GOT3 (cell line): ENCODE measurements around the gene DGKQ.
"Not testable (repeated sequence)": the region's sequence is repeated elsewhere in the genome, so short reads cannot be mapped to it uniquely, and the experiment has no call there.

Experiments used
- DNase-seq: peaks from one replicate; lab custom pipeline; 2025; ENCODE audit warnings: mixed read lengths; lab: John Stamatoyannopoulos, UW

The DGKQ gene

GRCh38 chr4:1009542-1010394 is 36.4 kb upstream of the DGKQ start:
- no peak for DNase-seq

- no peak for DNase-seq
Measured at GRCh38 chr4:1008840-1009541, 35.6 kb upstream of the DGKQ start.

GRCh38 chr4:1006856-1007255 is 33.5 kb upstream of the DGKQ start:
- DNase-seq = no peak

- no peak for DNase-seq
Measured at GRCh38 chr4:1004557-1005485, 31.5 kb upstream of the DGKQ start.

- DNase-seq = no peak
Measured at GRCh38 chr4:1004071-1004418, 30.7 kb upstream of the DGKQ start.

GRCh38 chr4:1003271-1004070 is 30.1 kb upstream of the DGKQ start:
- DNase-seq = no peak

- DNase-seq = no peak
Measured at GRCh38 chr4:1002631-1003251, 29.4 kb upstream of the DGKQ start.

GRCh38 chr4:1002131-1002630 is 28.8 kb upstream of the DGKQ start:
- DNase-seq = no peak

- DNase-seq = no peak
Measured at GRCh38 chr4:1001561-1002130, 28.3 kb upstream of the DGKQ start.

- DNase-seq = no peak
Measured at GRCh38 chr4:1000686-1001260, 27.4 kb upstream of the DGKQ start.

- DNase-seq = no peak
Measured at GRCh38 chr4:999882-1000425, 26.6 kb upstream of the DGKQ start.

- DNase-seq = not testable (repeated sequence)
Measured at GRCh38 chr4:999240-999863, 26.0 kb upstream of the DGKQ start.

- DNase-seq = no peak
Measured at GRCh38 chr4:998096-998691, 24.8 kb upstream of the DGKQ start.

GRCh38 chr4:997375-998071 is 24.2 kb upstream of the DGKQ start:
- no peak for DNase-seq

GRCh38 chr4:996997-997374 is 23.6 kb upstream of the DGKQ start:
- no peak for DNase-seq

- DNase-seq = no peak
Measured at GRCh38 chr4:996030-996996, 22.9 kb upstream of the DGKQ start.
